SJCRH30 (cell line): ENCODE data around the gene RGPD8. TPM values are rescaled to one million over a fixed set of nuclear protein-coding genes. Genes with fewer than 3 reads are reported as not detected.
"Not testable (repeated sequence)": the region's sequence is repeated elsewhere in the genome, so short reads cannot be mapped to it uniquely, and the experiment has no call there.

Source experiments
- DNase-seq, 2 experiments: peaks; one replicate each; pipeline ENCODE4 v3.0.0-alpha.2; 2015 to 2020
- H3K27ac ChIP-seq: fragments of 250-450 bp; sonication (Bioruptor Pico); 2 replicates; pipeline ENCODE4 v1.5.1; 2020; ENCODE audit warnings: mild to moderate bottlenecking, moderate library complexity
- H3K27me3 ChIP-seq: fragments of 250-450 bp; sonication (Bioruptor Pico); 2 replicates; pipeline ENCODE4 v1.5.1; 2020; ENCODE audit warnings: mild to moderate bottlenecking, moderate library complexity
- H3K36me3 ChIP-seq: fragments of 250-450 bp; sonication (Bioruptor Pico); 2 replicates; pipeline ENCODE4 v1.5.1; 2020; ENCODE audit warnings: mild to moderate bottlenecking, moderate library complexity
- H3K4me1 ChIP-seq: fragments of 250-450 bp; sonication (Bioruptor Pico); 2 replicates; pipeline ENCODE4 v1.5.1; 2020; ENCODE audit warnings: mild to moderate bottlenecking, moderate library complexity
- H3K4me3 ChIP-seq: fragments of 250-450 bp; sonication (Bioruptor Pico); 2 replicates; pipeline ENCODE4 v1.5.1; 2020; ENCODE audit warnings: mild to moderate bottlenecking, moderate library complexity
- H3K9me3 ChIP-seq: fragments of 250-450 bp; sonication (Bioruptor Pico); replicated peaks from 2 replicates; pipeline ENCODE4 v1.5.1; 2020; ENCODE audit warnings: mild to moderate bottlenecking, moderate library complexity
- total RNA-seq: library from RNA; depleted of rRNA; stranded (reverse); fragments of >200 nt; shearing (Covaris generic); gene quantifications from 2 replicates; pipeline ENCODE4 v1.2.3, GENCODE V29; 2014

Gene RGPD8
- total RNA-seq, 1 experiment from 2014 or later, result 5.5 TPM

DNA sequence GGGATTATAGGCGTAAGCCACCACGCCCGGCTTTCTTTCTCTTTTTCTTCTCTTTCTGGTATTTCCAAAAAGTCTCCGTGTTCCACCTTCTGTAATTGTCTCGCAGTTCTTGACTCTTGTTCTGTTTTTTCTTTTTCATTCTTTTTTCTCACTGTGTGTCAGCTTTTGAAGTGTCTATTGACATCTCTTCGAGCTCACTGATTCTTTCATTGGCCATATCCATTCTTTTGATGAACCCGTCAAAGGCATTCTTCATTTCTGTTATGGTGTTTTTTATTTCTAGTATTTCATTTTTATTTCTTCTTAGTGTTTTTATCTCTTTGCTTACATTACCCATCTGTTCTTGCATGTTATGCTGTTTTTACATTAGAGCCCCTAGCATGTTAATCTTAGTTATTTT is 73.4 kb downstream of the RGPD8 start:
- H3K4me3 ChIP-seq, H3K27me3 ChIP-seq, H3K9me3 ChIP-seq, DNase-seq, H3K27ac ChIP-seq, H3K36me3 ChIP-seq, H3K4me1 ChIP-seq: not testable (repeated sequence)

DNA sequence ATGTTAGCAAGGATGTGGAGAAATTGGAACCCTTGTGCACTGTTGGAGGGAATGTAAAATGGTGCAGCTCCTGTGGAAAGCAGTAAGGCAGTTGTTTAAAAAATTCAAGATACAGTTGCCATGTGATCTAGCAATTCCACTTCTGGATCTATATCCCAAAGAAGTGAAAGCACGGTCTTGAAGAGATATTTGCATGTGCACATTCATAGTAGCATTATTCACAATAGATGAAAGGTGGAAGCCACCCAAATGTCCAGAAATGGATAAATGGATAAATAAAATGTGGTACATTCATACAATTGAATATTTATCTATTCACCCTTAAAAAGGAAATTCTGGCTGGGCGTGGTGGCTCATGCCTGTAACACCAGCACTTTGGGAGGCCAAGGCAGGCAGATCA is 79.1 kb downstream of the RGPD8 start:
- DNase-seq, H3K4me1 ChIP-seq, H3K9me3 ChIP-seq, H3K27me3 ChIP-seq, H3K36me3 ChIP-seq, H3K27ac ChIP-seq, H3K4me3 ChIP-seq: not testable (repeated sequence)

DNA sequence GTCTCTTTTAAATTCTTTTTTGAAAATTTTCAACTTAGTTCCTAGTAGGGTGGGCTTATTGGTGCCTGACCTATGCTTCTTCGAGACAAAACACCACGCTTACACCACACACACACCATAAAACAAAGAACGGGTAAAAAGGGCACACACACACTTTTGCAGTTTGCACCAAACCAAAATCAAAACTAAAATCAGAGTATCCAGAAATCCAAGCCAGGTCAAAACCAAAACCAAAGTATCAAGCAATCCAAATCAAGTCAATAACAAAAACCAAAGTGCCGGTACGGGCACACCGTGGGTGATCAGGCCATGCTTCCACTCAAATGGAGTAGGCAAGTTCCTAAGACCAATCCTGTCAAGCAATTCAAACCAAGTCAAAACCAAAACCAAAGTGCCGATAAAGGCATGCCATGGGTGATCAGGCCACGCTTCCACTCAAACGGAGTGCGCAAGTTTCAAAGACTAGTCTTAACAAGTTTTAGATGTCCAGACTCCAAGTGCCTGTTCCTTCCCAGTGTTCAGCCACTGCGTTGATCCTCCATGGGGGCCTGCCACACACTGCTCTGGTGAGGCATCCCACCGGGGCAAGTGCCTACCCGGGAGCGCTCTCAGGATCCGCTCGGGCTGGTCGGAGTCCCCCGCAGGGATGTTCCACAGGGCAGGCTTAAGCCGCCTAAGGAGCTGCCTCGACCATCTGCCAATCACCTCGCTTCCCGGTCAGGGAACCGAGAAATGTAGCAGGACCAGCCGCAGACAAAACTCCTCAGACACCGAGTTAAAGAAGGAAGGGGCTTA is 80.4 kb downstream of the RGPD8 start:
- H3K36me3 ChIP-seq, H3K4me1 ChIP-seq, H3K27ac ChIP-seq, H3K9me3 ChIP-seq, H3K27me3 ChIP-seq, H3K4me3 ChIP-seq, DNase-seq: not testable (repeated sequence)

DNA sequence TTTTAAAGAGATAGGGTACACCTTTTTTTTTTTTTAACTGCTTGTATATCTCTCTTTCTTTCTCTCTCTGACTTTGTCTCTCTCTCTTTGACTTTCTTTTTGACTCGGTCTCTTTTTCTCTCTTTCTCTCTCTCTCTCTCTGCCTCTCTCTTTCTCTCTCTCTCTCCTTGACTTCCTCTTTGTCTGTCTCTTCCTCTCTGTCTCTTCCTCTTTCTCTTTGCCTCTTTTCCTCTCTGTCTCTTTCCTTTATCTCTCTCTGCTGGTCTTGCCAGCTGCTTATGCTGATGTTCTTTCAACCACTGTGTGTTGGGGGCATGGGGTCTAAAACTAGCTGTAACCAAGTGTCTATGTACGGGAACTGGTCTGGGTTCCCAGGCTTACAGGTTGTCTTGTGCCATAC is 81.2 kb downstream of the RGPD8 start:
- H3K9me3 ChIP-seq, H3K4me3 ChIP-seq, H3K4me1 ChIP-seq, H3K36me3 ChIP-seq, H3K27me3 ChIP-seq, DNase-seq, H3K27ac ChIP-seq: not testable (repeated sequence)

DNA sequence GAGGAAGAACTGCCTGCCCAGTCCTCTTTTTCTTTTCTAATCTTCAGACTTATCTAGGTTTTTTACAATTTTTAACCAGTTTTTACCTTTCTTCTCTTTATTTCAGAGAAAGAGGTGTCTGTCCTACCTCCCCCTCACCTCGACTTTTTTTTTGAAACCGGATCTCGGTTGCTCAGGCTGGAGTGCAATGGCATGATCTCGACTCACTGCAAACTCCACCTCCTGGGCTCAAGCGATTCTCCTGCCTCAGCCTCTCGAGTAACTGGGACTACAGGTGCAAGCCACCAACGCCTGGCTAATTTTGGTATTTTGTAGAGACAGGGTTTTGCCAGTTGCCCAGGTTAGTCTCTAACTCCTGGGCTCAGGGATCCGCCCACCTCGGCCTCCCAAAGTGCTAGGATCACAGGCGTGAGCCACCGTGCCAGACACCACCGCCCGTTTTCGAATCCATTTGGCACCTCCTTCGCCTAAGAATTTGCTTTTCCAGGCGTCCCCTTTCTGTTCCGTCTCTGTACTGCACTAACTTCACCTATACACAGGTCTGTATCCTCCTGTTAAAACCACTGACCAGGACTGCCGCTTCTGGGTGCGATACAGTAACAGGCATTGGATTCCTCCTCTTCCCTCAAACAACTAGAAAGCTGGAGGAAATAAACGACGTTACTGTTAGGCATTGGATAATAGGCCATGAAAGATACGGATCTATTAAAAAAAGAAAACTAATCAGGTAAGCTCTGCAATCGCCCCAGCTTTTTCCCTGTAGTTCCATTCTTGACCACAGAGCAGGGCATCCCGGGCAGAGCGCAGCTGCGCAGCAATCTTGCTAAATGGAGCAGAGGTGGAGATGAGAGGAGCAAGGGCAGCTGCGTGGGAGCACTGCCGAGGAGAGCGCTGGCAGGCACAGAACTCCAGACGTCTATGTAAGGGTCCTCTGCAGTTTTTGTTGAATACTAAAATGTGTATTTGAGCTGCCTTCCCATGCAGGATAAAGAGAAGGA is 88.1 kb downstream of the RGPD8 start:
- Histone ChIP-seq H3K9me3 (no peaks in the 10 kb centered on the region), H3K27me3 (no peaks in the 10 kb centered on the region), H3K27ac (no peak overlapping the region), H3K4me3 (no peak overlapping the region), H3K4me1 (no peaks in the 10 kb centered on the region), H3K36me3 (no peaks in the 10 kb centered on the region)
- no peak for DNase-seq

DNA sequence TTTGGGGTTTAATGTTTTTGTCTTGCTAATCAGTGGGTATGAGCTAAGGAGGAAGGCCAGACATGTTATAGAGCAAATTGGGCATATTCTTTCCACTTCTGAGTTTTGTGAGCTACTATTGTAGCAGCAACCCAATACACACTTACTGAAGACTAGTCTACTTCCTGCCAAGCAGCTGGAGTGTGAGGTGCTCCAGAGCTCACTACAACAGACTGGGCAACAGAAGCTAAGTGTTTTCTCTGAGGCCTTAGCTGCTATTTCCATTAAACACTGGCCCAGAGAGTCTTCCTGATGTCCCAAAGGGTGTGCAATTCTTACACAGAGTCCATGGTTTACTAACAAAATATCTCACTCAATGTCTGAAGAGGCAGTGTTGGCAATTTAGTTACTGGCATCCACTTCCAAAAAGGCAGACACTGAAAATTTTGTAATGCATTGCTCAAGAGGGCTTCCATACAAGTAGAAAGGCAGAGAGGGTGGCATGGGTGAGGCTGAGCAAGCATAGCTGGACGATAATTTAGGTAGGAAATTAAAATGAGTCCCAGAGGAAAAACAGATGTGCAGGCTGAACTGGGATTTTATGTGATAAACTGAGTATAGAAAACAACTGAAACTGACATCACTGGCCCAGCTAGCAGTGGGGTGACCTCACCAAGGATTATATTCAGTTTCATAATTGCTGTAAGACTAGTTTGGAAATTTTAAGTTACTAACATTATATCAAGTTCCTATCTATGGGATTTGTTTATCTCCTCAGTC is 89.4 kb downstream of the RGPD8 start:
- no peak overlapping the region for H3K27ac ChIP-seq
- H3K4me1 ChIP-seq, result no peaks in the 10 kb centered on the region
- H3K27me3 ChIP-seq, result no peaks in the 10 kb centered on the region
- DNase-seq, result no peak
- no peaks in the 10 kb centered on the region for H3K9me3 ChIP-seq
- H3K4me3 ChIP-seq, result no peak overlapping the region
- no peaks in the 10 kb centered on the region for H3K36me3 ChIP-seq

DNA sequence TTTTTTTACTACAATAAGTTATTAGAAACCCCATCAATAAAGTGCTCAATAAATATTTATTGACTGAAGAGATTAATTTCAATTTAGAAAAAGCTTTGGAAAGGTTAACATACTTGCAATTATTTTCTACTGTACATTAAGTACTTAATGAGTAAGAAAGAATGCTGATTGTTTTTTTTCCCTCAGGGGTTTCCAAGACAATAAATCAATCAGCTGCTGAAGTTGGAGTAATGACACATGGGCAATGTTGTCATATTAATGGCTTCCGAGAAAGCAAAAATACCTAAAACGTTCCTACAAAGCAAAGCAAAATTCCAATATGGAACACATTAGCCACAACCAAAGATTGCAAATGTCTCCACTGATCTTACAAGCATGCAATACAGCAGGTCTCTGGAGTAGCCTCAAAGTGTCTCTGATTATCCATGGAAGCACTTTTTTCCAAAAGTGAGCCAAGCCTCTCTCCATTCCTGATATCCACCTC is 91.3 kb downstream of the RGPD8 start:
- Histone ChIP-seq H3K36me3 (no peaks in the 10 kb centered on the region), H3K4me1 (no peaks in the 10 kb centered on the region), H3K27ac (no peak overlapping the region), H3K4me3 (no peak overlapping the region), H3K27me3 (no peaks in the 10 kb centered on the region), H3K9me3 (no peaks in the 10 kb centered on the region)
- no peak for DNase-seq

DNA sequence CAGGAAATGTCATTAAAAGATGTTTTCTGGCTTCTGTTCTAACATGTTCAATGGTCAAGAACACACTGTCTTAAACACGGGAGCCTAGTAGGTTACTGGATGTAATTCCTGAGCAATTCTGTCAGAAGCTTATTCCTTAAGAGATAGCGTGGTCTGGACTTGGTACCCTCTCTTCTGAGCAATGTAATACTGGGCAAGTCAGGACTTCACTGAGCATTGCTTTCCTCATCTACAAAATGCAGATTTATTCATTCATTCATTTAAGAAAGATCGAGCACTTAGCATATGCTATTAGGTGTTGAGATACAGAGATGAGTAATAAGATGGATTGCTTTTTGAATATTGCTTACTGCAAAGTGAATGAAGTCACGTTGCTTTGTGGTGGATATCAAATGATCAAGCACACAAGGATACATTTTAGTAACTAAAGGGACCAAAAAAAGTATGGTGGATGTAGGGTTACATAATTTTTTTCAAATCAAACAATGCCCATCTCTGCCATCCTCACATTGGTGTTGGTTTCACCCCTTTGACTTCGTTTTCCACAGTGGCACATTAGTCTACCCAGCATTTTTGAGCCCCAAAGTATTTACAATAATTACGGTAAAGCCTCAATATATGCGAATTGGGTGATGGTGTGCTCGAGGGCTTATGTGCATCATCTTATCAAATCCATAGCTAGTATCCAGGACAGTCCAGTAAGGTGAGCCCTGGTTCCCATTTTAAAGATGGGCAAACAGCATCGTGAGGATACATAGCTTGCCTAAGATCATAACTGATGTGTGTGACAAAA is 92.8 kb downstream of the RGPD8 start:
- Histone ChIP-seq H3K27ac (no peak overlapping the region), H3K27me3 (no peaks in the 10 kb centered on the region), H3K9me3 (no peaks in the 10 kb centered on the region), H3K4me1 (no peaks in the 10 kb centered on the region), H3K4me3 (no peak overlapping the region), H3K36me3 (no peaks in the 10 kb centered on the region)
- DNase-seq, result no peak

DNA sequence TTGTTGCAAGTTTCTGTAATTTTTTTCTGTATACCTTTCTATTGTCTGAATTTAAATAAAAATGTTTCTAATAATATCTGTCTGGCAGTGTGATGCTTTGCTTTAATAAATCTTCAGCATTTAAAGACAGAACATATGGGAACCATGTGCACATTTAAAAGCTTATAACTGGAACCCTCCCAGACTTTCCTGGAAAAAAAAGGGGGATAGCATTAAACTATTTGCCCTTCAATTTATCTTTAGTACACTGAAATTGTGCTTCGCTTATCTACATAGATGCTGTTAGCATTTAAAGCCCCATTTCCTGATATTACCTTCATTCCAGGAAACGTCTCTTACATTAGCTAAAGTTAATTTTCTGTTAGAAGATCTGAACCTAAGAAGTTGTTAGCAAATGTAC is 93.5 kb downstream of the RGPD8 start:
- Histone ChIP-seq H3K4me3 (no peak overlapping the region), H3K27me3 (no peaks in the 10 kb centered on the region), H3K36me3 (no peaks in the 10 kb centered on the region), H3K9me3 (no peaks in the 10 kb centered on the region), H3K27ac (no peak overlapping the region), H3K4me1 (no peaks in the 10 kb centered on the region)
- no peak for DNase-seq

DNA sequence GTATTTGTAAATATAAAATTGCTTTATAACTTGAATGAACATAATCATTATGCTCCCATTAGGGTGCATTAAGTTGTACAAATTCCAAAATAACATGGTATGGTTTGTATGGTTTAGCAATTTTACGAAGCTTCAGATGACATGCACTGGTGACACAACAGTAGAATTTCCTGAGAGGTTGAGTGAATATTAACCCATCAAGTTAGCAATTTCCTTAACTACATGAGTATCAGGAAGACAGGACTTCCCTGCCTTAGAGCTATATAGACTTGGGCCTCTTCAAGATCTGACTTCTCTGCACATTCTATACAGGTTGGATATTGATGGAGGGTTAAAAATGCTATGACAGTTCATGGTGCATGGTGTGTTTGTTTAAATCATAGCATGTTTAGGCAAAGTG is 97.8 kb downstream of the RGPD8 start:
- Histone ChIP-seq H3K4me3 (no peak overlapping the region), H3K36me3 (no peaks in the 10 kb centered on the region), H3K4me1 (no peaks in the 10 kb centered on the region), H3K9me3 (no peaks in the 10 kb centered on the region), H3K27ac (no peak overlapping the region), H3K27me3 (no peaks in the 10 kb centered on the region)
- DNase-seq, result no peak

DNA sequence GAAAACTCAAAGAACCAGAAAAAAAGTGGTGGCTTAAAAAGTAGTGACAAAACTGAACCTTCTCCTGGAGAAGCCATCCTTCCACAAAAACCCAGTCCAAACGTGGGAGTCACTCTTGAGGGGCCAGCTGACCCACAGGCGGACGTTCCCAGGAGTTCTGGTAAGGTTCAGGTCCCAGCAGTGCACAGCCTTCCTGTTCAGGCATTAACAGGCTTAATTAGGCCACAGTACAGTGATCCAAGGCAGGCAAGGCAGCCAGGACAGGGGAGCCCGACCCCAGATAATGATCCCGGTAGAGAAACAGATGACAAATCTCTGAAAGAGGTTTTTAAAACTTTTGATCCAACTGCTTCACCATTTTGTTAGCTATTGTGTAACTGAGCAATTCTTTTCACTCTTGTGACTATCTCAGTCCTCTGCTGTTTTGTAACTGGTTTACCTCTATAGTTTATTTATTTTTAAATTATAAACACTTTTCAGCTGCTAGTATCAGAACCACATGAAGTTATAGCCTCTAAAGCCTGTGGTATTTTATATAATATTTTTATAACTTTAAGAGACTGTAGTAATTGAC is 101.2 kb downstream of the RGPD8 start:
- H3K27ac ChIP-seq, result no peak overlapping the region
- no peak overlapping the region for H3K4me3 ChIP-seq
- no peaks in the 10 kb centered on the region for H3K4me1 ChIP-seq
- H3K9me3 ChIP-seq, result no peaks in the 10 kb centered on the region
- no peaks in the 10 kb centered on the region for H3K27me3 ChIP-seq
- no peak for DNase-seq
- no peaks in the 10 kb centered on the region for H3K36me3 ChIP-seq

DNA sequence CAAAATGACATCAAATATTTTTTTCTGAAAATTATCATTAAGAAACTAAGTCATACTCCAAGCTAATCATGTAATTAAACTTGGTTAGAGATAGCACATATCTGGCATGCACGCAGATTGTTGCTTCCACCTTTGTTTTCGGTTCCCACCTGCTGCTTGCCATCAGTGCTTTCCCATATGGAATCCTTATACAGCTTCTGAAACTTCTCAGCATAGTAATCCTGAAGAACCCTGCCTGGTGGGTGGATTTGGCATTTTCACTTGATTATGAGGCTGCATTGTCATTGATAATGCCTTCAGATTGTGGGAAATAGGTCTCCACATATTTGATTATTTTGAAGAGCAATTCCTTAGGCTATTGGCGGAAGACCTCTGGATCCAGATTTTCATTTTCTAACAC is 110.5 kb downstream of the RGPD8 start:
- no peaks in the 10 kb centered on the region for H3K36me3 ChIP-seq
- H3K4me3 ChIP-seq, result no peak overlapping the region
- no peaks in the 10 kb centered on the region for H3K27me3 ChIP-seq
- no peaks in the 10 kb centered on the region for H3K9me3 ChIP-seq
- H3K27ac ChIP-seq, result no peak overlapping the region
- no peak for DNase-seq
- H3K4me1 ChIP-seq, result no peaks in the 10 kb centered on the region

DNA sequence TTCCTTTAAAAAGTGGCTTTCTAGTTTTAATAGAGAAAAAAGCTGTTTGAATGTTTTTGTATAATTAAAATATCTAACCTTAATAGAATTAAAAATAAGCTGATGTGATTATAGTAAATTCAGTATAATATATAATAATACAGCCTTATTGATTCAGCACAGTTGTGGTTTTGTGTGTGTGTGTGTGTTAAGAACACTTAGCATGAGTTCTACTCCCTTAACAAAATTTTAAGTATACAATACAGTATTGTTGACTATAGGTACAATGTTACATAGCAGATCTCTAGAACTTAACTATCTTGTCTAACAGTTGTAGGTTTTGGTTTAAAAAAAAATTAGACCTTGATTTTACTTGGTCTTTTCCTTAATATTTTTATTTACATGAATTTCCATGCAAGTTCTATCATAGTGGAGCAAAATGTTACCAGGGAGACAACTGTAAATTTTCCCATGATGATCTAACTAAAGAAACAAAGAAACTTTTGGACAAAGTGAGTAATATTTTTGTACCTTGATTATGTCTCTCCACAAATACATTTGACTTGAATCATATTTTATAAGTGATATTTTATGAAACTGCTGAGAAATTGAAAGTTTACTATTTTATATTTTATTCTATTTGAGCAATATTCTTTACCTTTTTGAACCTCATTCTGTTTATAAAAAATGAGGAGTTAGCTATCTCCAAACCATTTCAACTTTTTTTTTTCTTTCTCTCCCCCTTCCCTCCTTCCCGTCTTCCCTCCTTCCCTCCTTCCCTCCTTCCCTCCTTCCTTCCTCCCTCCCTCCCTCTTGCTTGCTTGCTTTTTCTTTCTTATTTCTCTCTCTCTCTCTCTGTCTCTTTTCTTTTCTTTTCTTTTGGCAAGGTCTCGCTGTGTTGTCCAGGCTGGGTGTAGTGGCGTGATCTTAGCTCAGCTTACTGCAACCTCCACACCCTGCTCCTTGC is 111.8 kb downstream of the RGPD8 start:
- no peak overlapping the region for H3K27ac ChIP-seq
- no peak overlapping the region for H3K4me3 ChIP-seq
- no peak for DNase-seq
- no peaks in the 10 kb centered on the region for H3K9me3 ChIP-seq
- no peaks in the 10 kb centered on the region for H3K27me3 ChIP-seq
- no peaks in the 10 kb centered on the region for H3K4me1 ChIP-seq
- H3K36me3 ChIP-seq, result no peaks in the 10 kb centered on the region
